ENCODE results near the gene COG5.

The COG5 gene

GRCh38 chr7:107495516-107495915 lies 68.2 kb downstream of the COG5 start:
- no peak overlapping the region for H3K4me2 ChIP-seq
- H3K4me3 ChIP-seq: no peak overlapping the region
- TF ChIP-seq Cebpa-rat (IDR thresholded peaks at IDR 0.05): no peak
- H3K9ac ChIP-seq: no peak overlapping the region
- no peaks in the 10 kb centered on the region for H3K4me1 ChIP-seq
- no peaks in the 10 kb centered on the region for H3K27me3 ChIP-seq
- peaks cover 22% of the 10 kb centered on the region for H4K20me1 ChIP-seq
- H3K27ac ChIP-seq: no peak overlapping the region
- H3K9me3 ChIP-seq: peaks cover 5% of the 10 kb centered on the region; the same call in 1 of the 2 replicates
- peaks cover 8% of the 10 kb centered on the region; the same call in 1 of the 2 replicates for H3K36me3 ChIP-seq

GRCh38 chr7:107494884-107495283 lies 68.8 kb downstream of the COG5 start:
- Histone ChIP-seq H3K4me3 (no peak overlapping the region), H3K4me1 (no peaks in the 10 kb centered on the region), H3K9me3 (peaks cover 5% of the 10 kb centered on the region; the same call in 1 of the 2 replicates), H3K4me2 (no peak overlapping the region), H4K20me1 (peaks cover 22% of the 10 kb centered on the region), H3K9ac (no peak overlapping the region), H3K36me3 (peaks cover 8% of the 10 kb centered on the region; the same call in 1 of the 2 replicates), H3K27ac (no peak overlapping the region), H3K27me3 (no peaks in the 10 kb centered on the region)
- TF ChIP-seq Cebpa-rat (IDR thresholded peaks at IDR 0.05): no peak

DNA sequence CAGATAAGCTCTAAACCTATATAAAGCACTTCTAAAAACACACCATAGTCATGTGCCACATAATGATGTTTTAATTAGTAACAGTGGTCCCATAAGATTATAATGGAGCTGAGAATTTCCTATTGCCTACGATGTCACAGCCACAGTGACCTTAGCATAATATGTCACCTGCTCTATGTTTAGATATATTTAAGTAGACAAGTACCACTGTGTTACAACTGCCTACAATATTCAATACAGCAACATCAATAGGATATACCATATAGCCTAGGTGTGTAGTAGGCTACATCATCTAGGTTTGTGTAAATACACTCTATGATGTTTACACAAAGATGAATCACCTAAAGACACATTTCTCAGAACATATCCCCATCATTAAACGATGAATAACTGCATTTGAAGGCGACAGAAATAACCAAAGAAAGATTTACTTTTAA lies 69.4 kb downstream of the COG5 start:
- peaks cover 8% of the 10 kb centered on the region; the same call in 1 of the 2 replicates for H3K36me3 ChIP-seq
- peaks cover 19% of the 10 kb centered on the region for H4K20me1 ChIP-seq
- no peak overlapping the region for H3K4me2 ChIP-seq
- H3K4me1 ChIP-seq: no peaks in the 10 kb centered on the region
- no peak overlapping the region for H3K9ac ChIP-seq
- H3K27ac ChIP-seq: no peak overlapping the region
- H3K4me3 ChIP-seq: no peak overlapping the region
- no peak for TF ChIP-seq Cebpa-rat (IDR thresholded peaks at IDR 0.05)
- no peaks in the 10 kb centered on the region for H3K27me3 ChIP-seq
- peaks cover 5% of the 10 kb centered on the region; the same call in 1 of the 2 replicates for H3K9me3 ChIP-seq

- Histone ChIP-seq H3K36me3 (peaks cover 8% of the 10 kb centered on the region; the same call in 1 of the 2 replicates), H3K4me1 (no peaks in the 10 kb centered on the region), H3K4me2 (no peak overlapping the region), H3K4me3 (no peak overlapping the region), H3K9me3 (peaks cover 5% of the 10 kb centered on the region; the same call in 1 of the 2 replicates), H3K27me3 (no peaks in the 10 kb centered on the region), H3K27ac (no peak overlapping the region), H3K9ac (no peak overlapping the region), H4K20me1 (peaks cover 11% of the 10 kb centered on the region)
- TF ChIP-seq Cebpa-rat (IDR thresholded peaks at IDR 0.05): no peak
Observed at GRCh38 chr7:107492875-107493274, 70.8 kb downstream of the COG5 start.

DNA sequence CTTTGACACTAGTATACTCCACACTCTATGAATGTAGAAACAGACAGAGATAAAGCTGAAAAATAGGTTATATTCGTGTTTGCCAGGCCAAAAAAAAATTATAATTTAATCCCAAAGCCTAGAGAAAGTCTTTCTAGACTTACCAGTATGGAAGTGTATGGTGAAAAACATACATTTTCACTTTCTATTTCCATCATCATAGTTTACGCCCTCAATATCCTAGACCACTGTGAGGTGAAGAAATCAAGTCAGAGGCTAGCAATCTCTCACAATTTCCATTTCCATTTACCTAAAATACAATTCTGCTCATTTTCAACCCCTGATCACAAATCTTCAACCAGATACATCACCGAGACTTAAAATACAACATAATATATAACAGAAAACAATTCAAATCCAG lies 77.7 kb downstream of the COG5 start:
- Histone ChIP-seq H3K36me3 (no peaks in the 10 kb centered on the region), H3K4me1 (no peaks in the 10 kb centered on the region), H3K9me3 (no peaks in the 10 kb centered on the region), H3K4me2 (no peak overlapping the region), H3K27ac (no peak overlapping the region), H3K4me3 (no peak overlapping the region), H3K27me3 (no peaks in the 10 kb centered on the region), H4K20me1 (peaks cover 7% of the 10 kb centered on the region; the same call in 1 of the 2 replicates), H3K9ac (no peak overlapping the region)
- TF ChIP-seq Cebpa-rat (IDR thresholded peaks at IDR 0.05): no peak

GRCh38 chr7:107482571-107482970 lies 81.1 kb downstream of the COG5 start:
- H3K9me3 ChIP-seq: no peaks in the 10 kb centered on the region
- TF ChIP-seq Cebpa-rat (IDR thresholded peaks at IDR 0.05): no peak
- no peak overlapping the region for H3K4me2 ChIP-seq
- H3K36me3 ChIP-seq: no peaks in the 10 kb centered on the region
- no peaks in the 10 kb centered on the region for H3K4me1 ChIP-seq
- H3K27ac ChIP-seq: no peak overlapping the region
- no peaks in the 10 kb centered on the region for H3K27me3 ChIP-seq
- H3K4me3 ChIP-seq: no peak overlapping the region
- H3K9ac ChIP-seq: no peak overlapping the region
- H4K20me1 ChIP-seq: peaks cover 7% of the 10 kb centered on the region; the same call in 1 of the 2 replicates

GRCh38 chr7:107480932-107481331 lies 82.8 kb downstream of the COG5 start:
- H3K27ac ChIP-seq: no peak overlapping the region
- H3K4me3 ChIP-seq: no peak overlapping the region
- H3K36me3 ChIP-seq: no peaks in the 10 kb centered on the region
- no peaks in the 10 kb centered on the region for H3K9me3 ChIP-seq
- H3K9ac ChIP-seq: no peak overlapping the region
- TF ChIP-seq Cebpa-rat (IDR thresholded peaks at IDR 0.05): no peak
- H4K20me1 ChIP-seq: peaks cover 7% of the 10 kb centered on the region; the same call in 1 of the 2 replicates
- no peak overlapping the region for H3K4me2 ChIP-seq
- H3K27me3 ChIP-seq: no peaks in the 10 kb centered on the region
- no peaks in the 10 kb centered on the region for H3K4me1 ChIP-seq

- no peak for TF ChIP-seq Cebpa-rat (IDR thresholded peaks at IDR 0.05)
- Histone ChIP-seq H3K4me2 (no peak overlapping the region), H3K36me3 (no peaks in the 10 kb centered on the region)
Observed at GRCh38 chr7:107479303-107479702, 84.4 kb downstream of the COG5 start.

DNA sequence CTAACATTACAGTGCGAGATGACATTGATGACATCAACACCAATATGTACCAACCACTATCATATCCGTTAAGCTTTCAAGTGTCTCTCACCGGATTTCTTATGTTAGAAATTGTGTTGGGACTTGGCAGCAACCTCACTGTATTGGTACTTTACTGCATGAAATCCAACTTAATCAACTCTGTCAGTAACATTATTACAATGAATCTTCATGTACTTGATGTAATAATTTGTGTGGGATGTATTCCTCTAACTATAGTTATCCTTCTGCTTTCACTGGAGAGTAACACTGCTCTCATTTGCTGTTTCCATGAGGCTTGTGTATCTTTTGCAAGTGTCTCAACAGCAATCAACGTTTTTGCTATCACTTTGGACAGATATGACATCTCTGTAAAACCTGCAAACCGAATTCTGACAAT lies 89.6 kb downstream of the COG5 start:
- Histone ChIP-seq H4K20me1 (0 out of 2 replicates have a peak, but pooled peaks cover 7% of the 10 kb centered on the region), H3K4me3 (no peak overlapping the region), H3K27me3 (no peaks in the 10 kb centered on the region), H3K27ac (no peak overlapping the region), H3K4me1 (no peaks in the 10 kb centered on the region), H3K36me3 (no peaks in the 10 kb centered on the region), H3K9me3 (no peaks in the 10 kb centered on the region), H3K4me2 (no peak overlapping the region), H3K9ac (no peak overlapping the region)
- TF ChIP-seq Cebpa-rat (IDR thresholded peaks at IDR 0.05): no peak

More at GRCh38 chr7:107479303-107479702, 84.4 kb downstream of the COG5 start:
- H3K27ac ChIP-seq: no peak overlapping the region
- no peaks in the 10 kb centered on the region for H3K4me1 ChIP-seq
- no peak overlapping the region for H3K4me3 ChIP-seq
- H3K9ac ChIP-seq: no peak overlapping the region
- H4K20me1 ChIP-seq: peaks cover 7% of the 10 kb centered on the region; the same call in 1 of the 2 replicates
- H3K9me3 ChIP-seq: no peaks in the 10 kb centered on the region
- no peaks in the 10 kb centered on the region for H3K27me3 ChIP-seq

DNA sequence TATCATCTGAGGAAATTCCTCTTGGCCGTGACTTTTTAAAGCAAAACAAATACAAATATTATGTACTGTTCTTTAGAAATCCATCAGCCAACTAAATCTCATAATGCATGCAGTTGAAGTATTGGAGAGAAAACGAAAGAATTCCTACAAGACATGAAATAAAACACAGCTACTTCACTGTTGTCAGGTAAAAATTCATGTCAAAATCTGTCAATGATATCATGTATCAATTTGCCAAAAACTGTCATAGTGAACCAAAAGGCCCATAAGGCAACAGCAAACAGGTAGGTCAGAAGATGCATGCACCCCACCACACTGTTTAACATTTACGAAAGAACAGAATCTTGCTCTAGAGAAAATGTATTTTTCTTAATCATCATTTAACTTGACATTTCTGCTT lies 91.6 kb downstream of the COG5 start:
- no peak overlapping the region for H3K4me3 ChIP-seq
- H4K20me1 ChIP-seq: 0 out of 2 replicates have a peak, but pooled peaks cover 7% of the 10 kb centered on the region
- no peak for TF ChIP-seq Cebpa-rat (IDR thresholded peaks at IDR 0.05)
- H3K9me3 ChIP-seq: no peaks in the 10 kb centered on the region
- no peaks in the 10 kb centered on the region for H3K4me1 ChIP-seq
- H3K9ac ChIP-seq: no peak overlapping the region
- H3K27ac ChIP-seq: no peak overlapping the region
- no peak overlapping the region for H3K4me2 ChIP-seq
- H3K27me3 ChIP-seq: no peaks in the 10 kb centered on the region
- no peaks in the 10 kb centered on the region for H3K36me3 ChIP-seq
